ENCODE data around the gene SLX9.

The SLX9 gene

DNA sequence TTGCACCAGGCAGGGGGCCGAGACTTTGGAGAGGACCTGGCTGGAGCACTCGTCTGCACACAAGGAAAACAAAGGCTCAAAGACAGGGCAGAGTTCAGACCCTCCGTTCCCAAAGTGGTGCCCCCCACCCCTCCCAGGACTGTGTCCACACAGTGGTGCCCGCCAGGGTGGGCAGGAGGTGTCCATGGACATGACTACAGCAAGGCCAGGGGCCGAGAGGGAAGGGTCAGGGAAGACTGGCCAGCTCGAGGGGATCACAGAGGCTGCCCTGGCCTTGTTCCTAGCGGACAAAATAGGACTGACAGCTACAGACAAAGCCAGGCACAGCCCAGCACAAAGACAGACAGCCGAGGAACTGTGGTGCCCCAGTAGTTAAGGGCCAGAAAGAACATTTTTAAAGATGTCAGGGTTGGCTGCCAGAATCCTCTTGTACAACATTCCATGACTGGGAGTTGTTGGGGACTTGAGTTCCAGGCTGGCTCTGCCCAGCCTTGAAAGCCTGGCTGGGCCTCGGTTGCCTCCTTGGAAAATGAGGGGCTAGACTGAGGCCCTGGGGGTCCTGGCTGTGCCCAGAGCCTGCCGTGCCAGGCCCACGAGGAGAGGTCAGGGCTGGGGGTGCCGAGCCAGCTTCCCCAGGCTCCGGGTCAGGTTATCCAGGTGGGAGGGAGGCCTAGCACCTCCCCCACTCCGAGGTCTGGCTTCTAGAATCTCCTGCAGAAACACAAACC, 63.7 kb downstream of the SLX9 start:
- no peak for DNase-seq (ENCODE audit: low read depth in 2 of 2)

DNA sequence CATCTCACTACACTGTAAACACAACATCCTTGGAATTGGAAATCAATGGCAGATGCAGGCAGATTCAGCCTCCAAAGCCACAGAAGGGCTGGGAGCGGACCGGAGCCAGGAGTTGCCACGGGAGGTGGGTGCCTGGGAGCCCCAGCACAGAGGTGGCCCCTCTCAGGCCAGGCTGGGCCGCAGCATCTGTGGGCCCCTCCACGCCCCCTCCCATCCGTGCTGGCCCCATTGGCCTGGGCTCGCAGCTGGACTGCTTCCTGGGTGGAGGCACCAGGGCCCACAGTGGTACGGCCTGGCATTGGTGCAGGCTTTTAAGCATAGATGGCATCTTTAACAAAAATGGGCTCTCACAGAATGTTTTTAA, 64.2 kb downstream of the SLX9 start:
- DNase-seq (ENCODE audit: low read depth in 2 of 2) = no peak

DNA sequence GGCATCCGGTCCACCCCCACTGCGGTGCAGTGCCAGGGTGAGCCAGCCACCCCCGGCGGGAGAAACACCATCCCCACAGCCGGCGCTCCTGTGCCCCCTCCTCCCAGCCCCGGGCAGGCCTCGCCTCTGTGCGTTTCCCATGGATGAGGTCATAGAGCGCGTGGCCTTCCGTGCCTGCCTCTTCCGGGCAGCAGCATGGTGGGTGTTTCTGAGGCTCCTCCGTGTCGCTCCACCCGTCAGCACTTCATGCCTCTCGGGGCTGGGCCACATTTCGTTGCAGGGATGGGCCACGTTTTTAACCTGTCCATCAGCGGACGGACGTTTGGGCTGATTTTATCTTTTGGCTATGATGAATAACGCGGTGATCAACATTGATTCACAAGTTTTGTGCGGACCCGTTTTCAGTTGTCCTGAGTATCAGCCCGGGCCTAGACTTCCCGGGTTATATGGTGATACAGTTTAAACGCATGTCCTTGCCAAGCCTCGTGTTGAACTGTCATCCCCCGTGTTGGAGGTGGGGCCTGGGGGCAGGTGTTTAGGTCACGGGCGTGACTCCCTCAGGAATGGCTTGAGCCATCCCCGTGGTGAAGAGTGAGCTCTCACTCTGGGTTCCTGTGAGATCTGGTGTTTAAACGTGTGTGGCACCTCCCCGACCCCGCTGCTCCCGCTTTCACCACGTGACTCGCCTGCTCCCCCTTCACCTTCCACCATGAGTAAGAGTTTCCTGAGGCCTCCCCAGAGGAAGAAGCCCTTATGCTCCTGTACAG, 64.8 kb downstream of the SLX9 start:
- peak in 1 of 2 donors; percentile 5 for DNase-seq (ENCODE audit: low read depth in 2 of 2)

DNA sequence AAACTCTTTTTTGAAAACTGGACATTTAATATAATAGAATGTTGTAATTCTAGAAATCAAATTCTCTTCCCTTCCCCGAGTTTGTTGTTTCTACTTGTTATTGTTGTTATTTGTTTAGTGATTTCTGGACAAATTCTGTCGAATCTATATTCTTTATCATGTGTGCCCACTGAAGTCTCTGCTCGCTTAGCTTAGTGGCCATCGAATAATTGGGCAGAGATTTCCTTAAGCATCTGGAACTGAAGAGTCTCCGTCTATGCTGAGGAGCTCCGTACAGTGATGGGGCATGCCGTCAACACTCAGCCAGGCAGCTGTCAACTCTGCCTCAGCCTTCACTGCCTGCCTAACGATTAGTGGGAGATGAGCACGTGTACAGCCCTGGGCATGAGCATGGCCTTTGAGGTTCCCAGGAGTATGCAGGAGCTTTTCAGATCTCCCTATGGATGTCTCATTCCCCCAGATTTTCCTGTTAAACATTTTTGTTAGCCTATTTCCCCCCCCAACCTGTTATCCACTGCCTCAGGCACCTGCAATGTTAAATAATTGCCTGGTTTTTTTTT, 66.8 kb downstream of the SLX9 start:
- no peak for DNase-seq (ENCODE audit: low read depth in 2 of 2)

DNA sequence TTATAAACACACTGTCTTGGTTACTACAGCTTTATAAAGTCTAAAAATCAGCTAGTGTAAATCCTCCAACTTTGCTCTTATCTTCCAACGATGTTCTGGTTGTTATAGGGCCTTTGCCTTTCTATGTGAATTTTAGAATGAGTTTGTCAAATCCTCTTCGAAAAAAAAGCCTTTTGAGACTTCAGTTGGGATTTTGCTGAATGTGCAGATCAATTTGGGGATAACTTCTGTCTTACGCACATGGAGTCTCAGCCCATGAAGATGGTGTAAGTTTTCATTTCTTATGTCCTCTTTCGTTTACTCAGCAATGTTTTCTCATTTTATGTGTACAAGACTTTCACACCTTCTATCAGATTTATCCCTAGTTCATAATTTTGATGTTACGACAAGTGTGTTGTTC, 69.8 kb downstream of the SLX9 start:
- no peak for DNase-seq (ENCODE audit: low read depth in 2 of 2)

DNA sequence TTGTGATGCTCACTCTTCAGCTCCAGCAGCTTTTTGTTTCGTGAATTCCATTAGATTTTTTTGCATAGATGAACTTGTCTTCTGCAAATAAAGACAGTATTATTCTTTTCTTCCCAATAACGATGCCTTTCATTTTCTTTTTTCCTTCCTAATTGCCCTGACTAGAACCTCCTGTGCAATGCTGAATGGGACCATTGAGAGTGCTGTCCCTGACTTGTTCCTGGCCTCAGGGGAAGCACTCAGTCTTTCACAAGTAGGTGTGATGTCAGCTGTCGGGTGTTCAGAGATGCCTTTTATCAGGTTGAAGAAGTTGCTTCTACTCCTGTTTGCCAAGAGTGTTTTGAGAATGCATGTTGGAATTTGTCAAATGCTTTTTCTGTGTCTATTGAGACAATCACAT, 70.3 kb downstream of the SLX9 start:
- DNase-seq (ENCODE audit: low read depth in 2 of 2) = no peak

DNA sequence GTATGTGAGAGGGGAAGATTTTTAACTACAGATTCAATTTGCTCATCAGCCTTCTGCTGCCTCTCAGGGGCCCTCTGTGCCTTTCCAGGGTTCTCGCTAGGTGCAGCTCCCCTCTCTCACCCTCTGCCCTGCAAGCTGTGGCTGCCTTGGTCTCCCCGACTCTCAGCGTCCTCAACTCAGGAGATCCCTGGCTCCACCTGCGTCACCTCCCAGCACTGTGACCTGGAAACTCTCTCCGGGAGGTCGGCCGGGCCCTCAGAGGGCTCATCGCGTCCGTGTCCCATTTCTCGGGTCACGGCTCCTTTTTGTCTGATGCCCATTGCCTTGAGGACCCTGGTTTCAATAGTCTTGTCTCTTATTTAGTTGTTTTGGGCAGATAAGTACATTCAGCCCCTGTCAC, 71.0 kb downstream of the SLX9 start:
- DNase-seq (ENCODE audit: low read depth in 2 of 2) = no peak

DNA sequence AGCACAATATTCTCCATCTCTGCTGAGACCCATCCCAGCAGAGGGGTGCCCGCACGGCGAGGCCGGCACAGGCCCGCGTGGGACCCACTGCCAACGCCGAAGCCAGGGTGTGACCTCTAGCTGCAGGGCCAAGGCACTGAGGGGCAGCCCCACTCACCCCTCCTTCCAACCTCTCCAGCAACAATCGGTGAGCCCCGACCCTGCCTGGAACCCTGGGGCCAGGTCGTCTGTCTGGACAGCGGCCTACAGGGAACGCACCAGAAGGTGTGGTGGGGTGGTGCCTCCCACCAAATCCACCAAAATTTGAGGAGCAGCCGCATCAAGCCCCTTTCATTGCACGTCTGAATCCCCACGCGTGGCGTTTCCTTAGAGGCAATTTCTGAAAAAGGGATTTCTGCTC, 71.6 kb downstream of the SLX9 start:
- DNase-seq (ENCODE audit: low read depth in 2 of 2) = no peak

DNA sequence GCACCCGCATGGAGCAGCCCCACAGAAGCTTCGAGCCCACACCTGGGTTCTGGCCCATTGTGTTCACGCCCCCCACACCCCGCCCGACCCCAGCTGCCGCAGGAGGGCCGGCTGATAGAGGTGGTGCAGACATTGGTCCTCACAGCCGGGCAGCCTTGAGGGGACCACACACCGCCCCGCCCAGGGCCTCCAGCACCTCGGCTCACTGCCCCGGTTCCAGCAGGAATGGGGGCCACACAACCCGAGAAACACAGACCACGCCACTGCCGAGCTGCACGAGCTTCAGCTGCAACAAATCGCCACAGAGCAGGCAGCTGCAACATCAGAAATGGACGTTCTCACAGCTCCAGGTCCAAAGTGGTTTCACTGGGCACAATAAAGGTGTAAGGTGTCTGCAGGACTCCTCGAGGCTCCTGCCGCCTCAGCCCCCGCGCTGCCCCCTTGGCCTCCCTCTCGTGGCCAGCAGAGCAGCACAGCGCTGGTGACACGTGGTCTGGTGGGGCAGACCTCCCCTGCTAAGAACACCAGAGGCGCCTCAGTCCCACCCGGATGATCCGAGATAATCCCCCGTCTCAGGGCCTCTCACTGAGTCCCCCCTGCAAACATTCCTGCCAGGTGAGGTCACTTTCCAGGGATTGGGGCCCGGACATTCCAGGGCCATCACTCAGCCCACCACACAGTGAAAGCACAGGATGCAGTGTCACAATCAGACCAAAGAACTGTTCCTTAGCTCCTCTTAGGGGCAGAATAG, 72.3 kb downstream of the SLX9 start:
- DNase-seq (ENCODE audit: low read depth in 2 of 2) = no peak

DNA sequence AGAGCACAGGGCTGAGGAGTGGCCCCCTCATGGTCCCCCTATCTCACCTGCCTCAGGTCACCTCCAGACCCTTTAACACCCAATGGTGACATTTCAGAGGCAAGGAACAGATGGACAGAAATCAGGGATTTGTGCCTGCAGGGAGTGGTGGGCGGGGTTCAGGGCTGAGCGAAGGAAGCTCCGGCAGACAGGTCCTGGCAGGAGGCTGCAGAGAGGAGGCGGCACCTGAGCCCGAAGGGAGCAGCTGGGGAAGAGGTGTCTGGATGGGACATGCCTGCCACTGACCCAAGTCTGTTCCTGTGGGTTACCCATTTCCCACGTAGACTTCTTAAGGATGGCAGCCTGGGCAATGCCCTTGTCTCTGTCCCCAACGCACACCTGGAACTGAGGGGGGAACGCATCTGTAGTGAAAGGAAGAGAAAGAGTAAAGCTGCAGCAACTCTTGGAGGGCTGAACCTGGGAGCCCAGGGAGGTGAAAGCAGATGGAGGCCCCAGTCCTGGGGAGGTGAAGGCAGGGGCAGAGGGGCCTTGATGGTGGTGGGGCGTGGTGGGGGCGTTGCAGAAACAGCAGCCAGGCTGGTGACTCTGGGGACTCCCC, 72.9 kb downstream of the SLX9 start:
- DNase-seq (ENCODE audit: low read depth in 2 of 2) = no peak

DNA sequence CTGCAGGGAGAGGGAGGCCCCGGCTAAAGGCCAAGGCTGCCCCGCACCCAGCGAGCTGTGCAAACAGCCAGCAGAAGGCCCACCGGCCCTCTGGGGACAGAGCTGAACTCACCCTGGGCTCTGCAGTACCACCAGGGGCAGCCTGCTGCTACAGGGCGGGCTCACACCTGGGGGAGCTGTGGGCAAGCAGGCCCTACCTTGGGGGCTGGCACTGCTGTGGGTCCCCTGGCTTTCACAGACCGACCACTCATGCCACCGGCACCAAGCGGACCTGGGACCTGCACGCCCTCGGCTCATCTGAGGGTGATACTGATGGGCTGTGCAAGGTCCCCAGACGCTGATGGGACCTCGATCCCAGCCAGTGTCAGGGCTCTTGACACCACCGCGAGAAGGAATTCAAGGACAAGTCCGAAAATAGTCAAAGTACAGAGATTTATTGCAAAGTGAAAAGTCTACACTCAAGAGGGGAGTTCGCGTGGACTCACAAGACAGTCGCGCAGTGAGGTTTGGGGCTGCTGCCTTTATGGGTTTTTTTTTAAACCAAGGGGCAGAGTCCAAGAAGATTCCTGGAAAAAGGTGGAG, 73.5 kb downstream of the SLX9 start:
- DNase-seq (ENCODE audit: low read depth in 2 of 2) = no peak

DNA sequence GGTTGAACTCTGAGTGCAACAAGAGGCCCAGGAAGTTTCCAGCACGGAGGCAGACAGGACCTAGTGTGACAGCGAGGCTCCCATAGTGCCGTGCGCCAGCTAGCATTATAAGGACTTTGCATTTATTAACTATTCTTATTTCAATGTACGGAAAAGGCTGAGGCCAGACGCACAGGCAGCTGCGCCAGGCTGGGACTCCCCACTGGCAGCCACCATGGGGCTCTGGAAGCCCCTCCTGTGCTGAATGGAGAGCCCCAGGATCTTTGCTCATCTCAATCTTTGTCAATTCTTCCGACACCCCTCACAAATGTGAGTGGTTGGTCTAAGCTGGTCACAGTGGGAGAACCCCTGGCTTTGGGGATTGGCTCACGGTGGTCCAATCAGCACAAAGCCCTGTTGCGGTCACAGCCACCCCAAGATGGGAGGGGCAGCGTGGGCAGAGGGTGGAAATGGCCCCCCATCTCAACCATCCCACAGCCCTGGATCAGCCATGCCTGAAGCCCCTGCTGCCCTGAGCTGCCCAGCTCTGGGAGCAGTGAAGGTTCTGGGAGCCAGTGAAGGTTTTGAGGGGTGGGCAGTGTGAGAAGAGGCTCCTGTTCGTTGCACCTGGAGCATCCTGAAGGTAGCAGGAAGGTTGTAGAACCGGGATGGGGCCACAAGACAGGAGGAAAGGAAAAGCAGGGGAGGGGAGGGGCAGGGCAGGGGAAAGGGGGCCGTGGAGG, 75.1 kb downstream of the SLX9 start:
- no peak for DNase-seq (ENCODE audit: low read depth in 2 of 2)

DNA sequence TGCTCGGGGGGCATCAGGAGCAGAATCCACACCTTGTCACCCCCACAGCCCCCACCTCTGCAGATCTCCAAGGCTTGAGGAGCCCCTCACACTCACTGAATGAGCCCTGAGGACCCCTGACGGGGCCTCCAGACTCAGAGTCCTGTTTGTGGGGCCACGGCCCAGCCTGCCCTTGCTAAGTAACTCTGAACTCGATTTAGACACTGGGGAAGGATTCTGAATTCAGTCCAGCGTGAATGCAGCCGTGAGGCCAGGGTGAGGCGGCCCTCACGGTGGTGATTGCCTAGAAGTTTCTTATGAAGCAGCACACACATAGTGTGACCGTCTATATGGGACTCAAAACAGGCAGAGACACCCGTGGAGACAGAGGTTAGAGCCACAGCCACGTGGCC, 75.6 kb downstream of the SLX9 start:
- DNase-seq (ENCODE audit: low read depth in 2 of 2) = no peak

DNA sequence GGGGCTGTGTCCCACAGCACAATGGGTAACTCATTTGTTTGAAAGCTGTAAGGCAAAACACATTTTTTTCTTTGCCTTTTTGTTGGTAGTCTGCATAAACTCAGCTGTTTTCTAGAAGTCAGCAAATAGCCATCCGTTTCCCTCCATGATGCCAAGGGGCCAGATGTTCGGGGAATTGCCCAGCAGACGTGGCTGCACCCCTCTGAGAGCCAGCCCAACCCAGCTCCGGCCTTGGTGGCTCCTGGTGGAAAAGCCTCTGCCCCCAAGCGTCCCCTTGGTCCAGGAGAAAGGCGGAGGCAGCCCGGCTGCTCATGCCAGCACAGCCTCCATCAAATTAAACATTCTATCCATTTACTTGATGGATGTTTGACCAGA, 76.2 kb downstream of the SLX9 start:
- no peak for DNase-seq (ENCODE audit: low read depth in 2 of 2)

DNA sequence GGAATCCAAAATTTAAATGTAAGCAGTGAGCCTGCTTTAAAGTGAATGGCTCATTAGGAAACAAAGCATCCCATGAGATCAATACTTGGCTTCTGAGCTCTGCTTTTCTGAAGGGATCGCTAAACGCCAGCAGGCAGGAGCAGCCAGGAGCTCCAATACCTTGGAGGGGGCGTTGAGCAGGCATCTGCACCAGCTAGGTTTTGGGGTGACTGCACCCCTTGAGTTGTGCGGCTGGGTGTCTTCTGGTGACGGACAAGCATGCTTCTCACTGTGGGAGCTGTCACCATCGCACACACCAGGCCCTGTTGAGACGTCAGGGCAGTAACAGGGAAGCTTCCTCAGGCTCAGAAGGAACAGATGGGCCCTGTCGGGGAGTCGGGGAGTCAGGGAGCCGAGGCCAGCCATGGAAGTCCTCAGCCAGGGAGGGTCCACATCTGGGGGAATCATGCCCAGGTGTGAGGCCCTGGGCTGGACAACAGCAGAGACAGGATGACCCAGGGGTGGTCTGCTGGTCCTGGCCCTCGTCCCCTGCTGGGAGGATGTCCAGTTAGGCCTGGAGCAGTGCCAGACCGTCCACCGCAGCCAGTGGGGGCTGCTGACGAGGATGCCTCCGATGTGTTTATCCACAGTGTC, 76.7 kb downstream of the SLX9 start:
- no peak for DNase-seq (ENCODE audit: low read depth in 2 of 2)

DNA sequence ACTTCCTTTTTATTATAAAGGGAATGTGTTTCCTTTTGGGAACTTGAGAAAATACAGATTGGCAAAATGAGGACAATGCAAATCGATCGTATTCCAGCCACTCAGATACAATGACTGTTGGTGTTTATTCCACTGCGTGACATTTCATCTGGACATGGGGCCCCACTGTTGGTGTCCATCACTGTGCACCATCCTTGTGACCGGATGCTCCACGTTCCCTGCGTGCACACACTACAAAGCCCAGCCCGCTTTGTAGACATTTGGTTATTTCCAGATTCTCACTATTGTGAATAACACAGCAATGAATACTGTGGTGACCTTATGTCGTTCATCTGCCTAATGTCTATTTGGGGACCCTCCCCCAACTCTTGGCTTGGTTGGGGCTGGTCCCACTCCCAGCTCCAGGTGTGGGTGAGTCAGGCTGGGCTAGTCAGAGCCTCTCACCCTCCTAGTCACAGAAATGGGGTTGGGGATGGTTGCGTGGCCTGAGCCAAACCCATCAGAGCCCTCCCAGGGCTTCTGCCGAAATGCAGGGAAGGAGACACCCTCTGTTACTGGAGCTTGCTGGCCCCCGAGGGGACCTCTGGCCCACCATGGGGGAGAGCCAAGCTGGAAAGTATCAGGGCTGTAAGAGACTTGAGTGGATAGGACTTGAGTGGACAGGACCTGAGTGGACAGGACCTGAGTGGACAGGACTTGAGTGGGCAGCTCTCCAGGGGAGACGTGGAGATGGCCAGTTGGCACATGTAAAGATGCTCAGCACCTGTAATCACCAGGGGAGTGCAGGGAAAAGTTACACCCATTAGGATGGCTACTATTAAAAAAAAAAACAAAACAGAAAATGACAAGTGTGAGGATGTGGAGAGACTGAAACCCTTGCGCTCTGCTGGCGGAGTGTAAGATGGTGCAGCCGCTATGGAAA, 77.5 kb downstream of the SLX9 start:
- DNase-seq (ENCODE audit: low read depth in 2 of 2) = no peak

DNA sequence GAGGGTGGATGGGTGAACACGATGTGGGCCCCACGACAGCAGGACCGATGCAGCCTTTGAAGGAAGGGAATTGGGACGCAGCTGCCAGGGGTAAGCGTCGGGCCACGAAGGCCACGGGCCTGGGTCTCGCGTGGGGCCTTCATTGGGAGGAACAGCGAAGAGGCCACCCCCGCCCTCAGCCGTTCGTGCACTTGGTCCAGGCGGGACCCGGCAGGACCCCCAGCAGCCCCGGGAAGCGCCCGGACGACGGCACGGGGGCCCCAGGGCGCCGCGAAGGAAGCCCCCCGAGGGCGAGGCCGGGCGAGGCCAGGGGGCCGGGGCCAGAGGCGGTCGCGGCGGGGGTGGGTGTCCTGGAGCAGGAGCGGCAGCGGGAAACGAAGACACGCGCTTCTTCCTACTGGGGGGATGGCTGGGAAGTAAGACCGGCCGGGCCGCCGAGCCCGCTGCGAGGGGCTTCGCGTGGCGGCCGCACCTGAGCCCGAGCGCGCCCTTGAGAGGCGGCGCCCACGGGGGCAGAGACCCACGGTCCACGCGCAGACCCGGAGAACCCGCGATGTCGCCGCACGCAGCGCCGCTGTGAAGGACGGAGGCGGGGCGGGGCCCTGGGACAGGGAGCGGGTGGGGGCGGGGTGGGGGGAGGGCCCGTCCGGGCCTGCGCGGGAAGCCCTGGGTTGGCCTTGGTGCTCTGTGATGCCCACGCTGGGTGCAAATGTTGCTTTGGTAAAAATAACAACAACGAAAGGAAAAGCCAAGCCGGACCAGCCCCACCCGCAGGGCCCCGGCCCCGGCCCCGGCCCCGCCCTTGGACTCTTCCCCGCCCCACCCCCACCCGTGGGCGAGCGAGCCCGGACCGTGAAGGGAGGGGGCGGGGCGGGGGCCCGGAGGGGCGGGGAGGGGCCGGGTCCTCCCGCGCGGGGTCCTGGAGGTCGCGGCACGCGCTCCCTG, 78.6 kb downstream of the SLX9 start:
- no peak for DNase-seq (ENCODE audit: low read depth in 2 of 2)

DNA sequence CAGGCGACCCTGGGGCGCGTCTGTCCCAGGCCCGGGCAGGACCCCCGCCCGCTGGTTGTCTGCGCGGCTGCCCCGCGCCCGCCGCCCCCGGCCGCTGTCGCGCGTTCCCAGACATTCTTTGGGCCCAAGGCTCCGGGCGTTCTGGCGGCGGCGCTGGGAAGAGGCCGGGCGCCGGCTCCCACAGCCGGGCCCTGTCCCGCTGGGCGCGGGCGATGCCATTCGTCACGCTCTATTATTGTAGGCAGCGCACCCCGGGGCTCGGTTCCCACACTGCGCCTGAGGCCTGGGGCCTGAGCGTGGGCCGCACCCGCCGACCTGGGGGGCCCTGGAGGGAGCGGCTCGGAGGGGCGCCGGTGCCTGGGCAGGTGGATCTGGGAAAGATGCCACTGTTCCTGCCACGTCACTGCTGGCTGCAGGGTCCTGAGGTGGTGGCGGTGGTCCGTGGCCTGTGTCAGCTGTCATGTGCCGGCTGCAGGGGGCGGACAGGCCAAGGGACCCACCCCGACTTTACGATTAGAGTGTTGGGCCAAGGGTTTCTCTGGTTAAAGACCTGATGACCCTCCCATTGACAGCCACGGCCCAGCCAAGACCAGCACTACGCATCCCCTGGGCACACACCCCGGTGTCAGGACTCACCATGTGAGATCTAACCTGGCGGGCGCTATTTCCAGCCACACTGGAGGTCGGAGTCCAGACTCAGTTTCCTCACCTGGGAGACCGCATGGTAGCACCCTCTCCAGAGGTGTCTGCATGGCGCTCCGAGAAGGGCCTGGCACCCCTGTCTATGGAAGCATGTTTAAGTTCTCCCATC, 79.5 kb downstream of the SLX9 start:
- DNase-seq (ENCODE audit: low read depth in 2 of 2) = no peak
